Measurements from ENCODE around the gene PTCHD4. TPM values are rescaled to one million over a fixed set of nuclear protein-coding genes. Genes with fewer than 3 reads are reported as not detected.
"Not testable (repeated sequence)": the region's sequence is repeated elsewhere in the genome, so short reads cannot be mapped to it uniquely, and the experiment has no call there.

PTCHD4 gene
- total RNA-seq (2014; rRNA removed; shearing (Covaris generic)): 9.0 and 11.9 TPM in 2 replicates
- polyA plus RNA-seq (2015; cell fraction: cytosol; rRNA removed): 6.6 and 8.7 TPM in 2 replicates
- 4.7 and 6.3 TPM in 2 replicates for polyA plus RNA-seq (2015; cell fraction: nucleus; rRNA removed)

GRCh38 chr6:48111143-48111506 is at the start of gene PTCHD4:
Gene PTCHD4, minus strand, starts transcription at chr6:48111197. Its CDS starts 42,240 bp downstream, at chr6:48068957.
- DNase-seq (ENCODE audit: low read depth): peak; percentile 85

- peak; percentile 80 for DNase-seq (ENCODE audit: low read depth)
Observed at GRCh38 chr6:48151142-48151541, 40.1 kb upstream of the PTCHD4 start.

DNA sequence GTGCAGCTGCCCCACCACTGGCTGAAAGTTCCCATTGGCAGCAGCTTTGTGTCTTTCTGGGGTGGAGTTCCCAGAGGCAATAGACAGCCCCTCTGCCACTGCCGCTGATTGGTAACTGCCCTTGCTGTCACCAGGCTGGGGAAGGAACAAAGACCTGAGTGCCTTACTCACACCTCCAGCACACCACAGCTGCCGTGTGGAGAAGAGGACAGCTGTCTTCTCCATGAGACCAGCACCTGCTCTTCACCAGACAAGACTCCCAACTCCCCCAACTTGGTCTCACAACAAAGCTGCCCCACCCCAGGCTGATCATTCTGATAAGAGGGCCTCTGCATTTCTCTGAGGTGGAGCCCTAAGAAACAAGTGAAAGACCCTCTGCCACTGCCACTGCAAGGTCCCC is 39.7 kb upstream of the PTCHD4 start:
- DNase-seq (ENCODE audit: low read depth): no peak

GRCh38 chr6:48147051-48147450 is 36.1 kb upstream of the PTCHD4 start:
- DNase-seq (ENCODE audit: low read depth): no peak

GRCh38 chr6:48144021-48144420 is 33.0 kb upstream of the PTCHD4 start:
- DNase-seq (ENCODE audit: low read depth): no peak

- no peak for DNase-seq (ENCODE audit: low read depth)
Observed at GRCh38 chr6:48141975-48142374, 31.0 kb upstream of the PTCHD4 start.

GRCh38 chr6:48139818-48140614 is 29.0 kb upstream of the PTCHD4 start:
- no peak for DNase-seq (ENCODE audit: low read depth)

GRCh38 chr6:48136856-48137255 is 25.9 kb upstream of the PTCHD4 start:
- DNase-seq (ENCODE audit: low read depth): no peak

DNA sequence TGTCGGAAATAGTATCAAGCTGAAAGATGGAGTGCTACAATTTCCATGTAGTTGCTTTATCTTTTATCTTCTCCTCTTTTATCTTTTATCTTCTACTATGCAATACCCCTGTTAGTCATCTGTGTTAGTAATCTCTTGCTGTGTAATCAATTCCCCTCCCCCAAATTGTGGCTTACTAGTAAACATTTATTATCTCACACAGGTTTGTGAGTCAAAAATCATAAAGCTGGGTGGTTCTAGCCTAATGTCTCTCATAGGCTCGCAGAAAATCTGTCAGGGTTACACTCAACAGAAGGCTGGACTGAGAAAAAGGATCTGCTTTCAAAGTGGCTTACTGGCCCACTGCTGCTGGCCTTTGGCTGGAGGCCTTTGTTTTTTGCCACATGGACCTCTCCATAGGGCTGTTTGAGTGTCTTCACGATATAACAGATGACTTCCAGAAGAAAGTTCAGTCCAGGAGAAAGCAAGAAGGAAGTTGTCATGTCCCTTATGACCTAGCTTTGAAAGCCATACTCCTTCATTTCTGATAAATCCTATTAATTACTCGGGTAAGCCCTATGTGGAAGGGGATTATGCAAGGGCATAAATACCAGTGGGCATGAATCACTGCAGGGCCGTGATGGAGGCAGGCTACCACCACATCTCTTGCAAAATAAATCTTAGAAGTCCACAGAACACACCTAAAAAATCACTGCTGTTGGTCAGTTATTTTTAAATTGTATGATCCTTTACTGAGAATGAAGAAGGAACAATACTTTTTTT is 24.5 kb upstream of the PTCHD4 start:
- DNase-seq (ENCODE audit: low read depth): peak; percentile 71

- DNase-seq (ENCODE audit: low read depth): no peak
Observed at GRCh38 chr6:48134246-48134645, 23.2 kb upstream of the PTCHD4 start.

DNA sequence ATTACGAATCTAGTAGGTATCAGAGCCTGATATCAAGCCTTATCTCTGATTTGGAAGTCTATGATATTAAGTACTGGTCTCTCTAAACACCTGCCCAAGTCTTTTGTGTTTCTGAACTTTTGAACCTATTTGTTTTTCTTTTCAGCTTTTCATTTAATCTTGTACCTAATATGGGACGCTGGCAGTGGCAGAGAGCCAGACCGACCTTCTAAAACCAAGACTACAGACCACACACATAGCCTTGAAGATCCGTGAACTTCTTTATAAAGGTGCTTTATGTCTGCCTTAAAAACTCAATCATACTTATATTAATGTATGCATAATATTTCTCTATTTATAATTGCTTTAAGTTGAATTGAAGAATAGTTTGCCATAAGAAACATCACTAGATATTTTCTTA is 12.6 kb upstream of the PTCHD4 start:
- DNase-seq (ENCODE audit: low read depth): no peak

GRCh38 chr6:48121983-48122749 is 11.2 kb upstream of the PTCHD4 start:
- DNase-seq (ENCODE audit: low read depth): not testable (repeated sequence)

DNA sequence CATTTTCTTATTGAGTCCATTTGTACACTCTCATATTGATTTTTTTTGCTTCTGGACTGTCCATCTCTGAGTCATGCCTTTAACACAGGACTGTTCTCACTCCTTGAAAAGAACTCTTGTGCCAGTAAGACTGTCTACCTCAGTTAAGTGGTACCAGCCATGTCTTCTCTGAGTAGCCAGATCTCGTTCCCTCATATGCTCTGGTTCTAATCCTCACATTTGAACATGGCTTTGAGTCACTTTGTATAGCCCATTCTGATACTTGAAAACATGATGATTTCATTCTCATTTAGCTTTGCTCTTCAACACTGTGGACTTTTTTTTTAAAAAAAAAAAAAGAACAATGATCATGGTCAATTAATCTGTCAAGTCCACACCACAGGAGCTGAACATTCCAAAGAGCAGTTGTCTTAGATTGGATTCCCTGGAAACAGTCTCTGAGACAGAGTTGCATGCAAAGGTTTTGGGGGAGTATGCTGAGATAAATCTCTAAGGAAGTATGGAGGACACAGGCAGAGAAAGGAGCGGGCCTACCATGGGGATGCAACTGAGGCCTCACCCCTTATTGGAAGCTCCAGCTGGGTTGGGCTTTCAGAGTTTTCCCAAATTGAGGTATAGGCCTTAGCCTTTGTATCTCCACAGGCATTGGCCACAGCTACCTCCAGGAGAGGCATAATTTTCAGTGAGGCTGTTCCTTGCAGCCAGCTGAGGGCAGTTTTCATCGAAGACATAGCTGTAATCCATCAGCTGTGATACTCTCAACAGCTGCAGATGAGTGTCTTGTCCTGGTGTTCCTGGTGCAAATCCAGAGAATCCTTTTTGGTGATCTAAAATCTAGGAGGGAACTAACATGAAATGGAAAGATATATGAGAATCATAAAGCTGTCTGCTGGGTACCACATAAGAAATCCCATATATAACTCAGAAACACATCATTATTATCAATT is 6.0 kb upstream of the PTCHD4 start:
- DNase-seq (ENCODE audit: low read depth): no peak

DNA sequence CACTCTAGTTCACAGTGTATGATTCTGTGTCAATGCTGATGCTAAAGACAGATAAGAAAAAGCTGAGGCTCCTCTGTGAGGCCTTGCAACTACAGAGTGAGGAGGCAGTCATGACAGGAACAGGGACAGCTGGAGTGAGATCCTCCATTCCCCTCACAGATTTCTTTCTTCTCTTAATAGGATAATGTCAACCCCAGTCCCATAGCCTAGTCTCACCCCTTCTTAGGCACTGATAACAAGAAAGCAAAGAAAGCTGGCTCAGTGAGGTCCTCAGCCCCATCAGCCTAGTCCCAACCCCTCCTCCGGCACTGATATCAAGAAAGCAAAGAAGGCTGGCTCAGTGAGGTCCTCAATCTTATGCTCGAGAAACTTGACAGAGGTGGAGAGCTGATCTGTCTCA is 2.1 kb upstream of the PTCHD4 start:
- DNase-seq (ENCODE audit: low read depth): no peak

DNA sequence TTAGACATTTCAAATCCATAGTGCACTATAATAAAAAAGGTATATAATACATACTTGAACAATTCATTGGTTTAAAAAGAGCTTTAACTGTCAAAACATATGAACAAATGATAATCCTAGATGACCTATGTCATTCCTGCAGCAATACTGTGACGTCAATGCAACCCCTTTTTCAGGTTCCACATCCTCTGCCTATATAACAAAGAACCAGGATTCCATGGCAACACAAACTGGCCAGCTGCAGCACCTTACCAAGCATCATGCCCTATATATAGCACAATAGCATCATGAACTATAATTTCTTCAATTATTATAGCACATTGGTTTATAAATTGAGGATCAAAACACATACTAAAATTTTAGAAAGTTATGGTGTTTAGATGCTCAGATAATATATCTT is 578 bp upstream of the PTCHD4 start:
- DNase-seq (ENCODE audit: low read depth): peak; percentile 59

DNA sequence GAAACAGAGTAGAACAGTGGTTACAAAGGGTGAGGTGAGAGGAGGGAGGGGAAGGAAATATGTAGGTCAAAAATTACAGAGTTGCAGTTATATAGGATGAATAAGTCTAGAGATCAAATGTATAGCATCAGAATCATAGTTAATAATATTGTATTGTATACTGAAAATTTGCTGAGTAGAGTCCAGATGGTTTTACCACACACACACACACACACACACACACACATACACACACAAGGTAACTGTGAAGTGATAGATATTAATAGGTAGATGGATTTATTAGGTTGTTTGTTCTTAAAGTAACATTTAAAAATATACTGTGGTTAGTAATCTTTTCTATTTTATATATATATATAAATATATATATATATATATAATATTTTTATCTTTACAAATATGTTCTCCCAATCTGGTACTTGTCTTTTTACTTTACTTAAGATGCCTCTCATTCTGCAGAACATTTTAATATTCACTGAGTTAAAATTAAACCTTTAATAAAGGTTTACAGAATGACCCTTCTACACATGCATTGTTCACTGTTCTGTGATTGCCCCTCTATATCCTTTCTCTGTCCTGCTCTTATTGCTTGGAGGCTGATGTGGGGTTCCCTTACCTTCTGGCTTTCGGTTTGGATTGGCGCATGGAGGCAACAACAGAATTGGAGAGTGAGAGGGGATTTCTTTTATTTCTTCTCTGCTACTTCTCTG is 408 bp downstream of the PTCHD4 start:
- peak; percentile 32 for DNase-seq (ENCODE audit: low read depth)

DNA sequence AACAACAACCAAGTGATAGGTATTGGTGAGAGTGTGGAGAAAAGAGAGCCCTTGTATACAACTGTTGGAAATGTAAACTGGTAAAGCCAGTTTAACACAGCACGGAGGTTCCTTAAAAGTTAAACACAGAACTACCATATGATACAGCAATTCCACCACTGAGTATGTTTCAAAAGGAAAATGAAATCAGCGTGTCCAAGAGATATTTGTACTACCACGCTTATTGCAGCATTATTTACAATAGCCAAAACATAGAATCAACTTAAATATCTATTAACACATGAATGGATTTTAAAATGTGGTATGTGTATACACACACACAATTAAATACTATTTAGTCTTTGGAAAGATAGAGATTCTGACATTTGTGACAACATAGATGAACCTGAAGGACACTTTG is 1.1 kb downstream of the PTCHD4 start:
- peak; percentile 39 for DNase-seq (ENCODE audit: low read depth)

- not testable (repeated sequence) for DNase-seq (ENCODE audit: low read depth)
Observed at GRCh38 chr6:48102476-48103195, 8.4 kb downstream of the PTCHD4 start.

GRCh38 chr6:48101290-48101689 is 9.7 kb downstream of the PTCHD4 start:
- DNase-seq (ENCODE audit: low read depth): peak; percentile 75
